ENCODE data around the gene PNPO. TPM values are rescaled to one million over a fixed set of nuclear protein-coding genes. Genes with fewer than 3 reads are reported as not detected.

The PNPO gene
- total and polyA plus RNA-seq, 4 donors, result 27.8 to 102 (median 51.3) TPM

DNA sequence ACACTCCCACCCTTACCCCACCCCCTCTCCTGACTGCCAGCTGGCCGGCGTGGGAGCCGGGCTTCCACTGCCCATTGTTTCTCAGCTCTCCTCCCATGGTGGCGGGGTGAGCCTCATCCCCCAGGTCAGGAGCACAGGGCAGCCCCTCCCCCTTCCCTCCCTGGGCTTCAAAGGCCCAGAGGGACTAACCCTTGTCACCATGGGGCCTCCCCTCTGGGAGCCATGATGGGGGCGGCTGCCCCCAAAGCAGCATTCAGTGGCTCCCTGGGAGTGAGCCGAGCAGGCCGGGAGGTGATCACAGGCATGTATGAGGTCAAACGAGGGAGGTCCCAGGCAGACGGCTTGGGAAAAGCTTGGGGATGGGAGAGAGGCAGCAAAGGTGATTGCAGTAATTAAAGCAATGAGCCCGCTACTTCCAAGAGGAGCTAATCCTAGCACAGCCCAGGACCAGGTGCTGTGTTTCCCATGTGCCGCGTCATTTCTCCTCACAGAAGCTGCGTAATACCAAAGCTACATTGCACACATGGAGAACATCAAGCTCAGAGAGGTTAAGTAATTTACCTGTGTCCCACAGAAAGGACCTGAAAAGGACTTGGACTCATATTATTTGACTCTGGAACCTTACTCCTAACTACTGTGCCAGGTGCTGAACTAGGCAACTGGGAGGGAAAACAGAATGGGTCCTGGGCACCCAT is 54.0 kb downstream of the PNPO start:
- H3K27me3 ChIP-seq (ENCODE audit: control insufficient read depth in 4 of 4, insufficient read depth in 4 of 4, low read length in 3 of 4), result no peaks in the 10 kb centered on the region
- H3K4me3 ChIP-seq (ENCODE audit: low read depth in 1 of 3, low read length in 3 of 3), result no peak overlapping the region
- no peak overlapping the region for H3K27ac ChIP-seq (ENCODE audit: low read depth in 1 of 2, low read length in 2 of 2)
- no peak for TF ChIP-seq YY1 (IDR thresholded peaks at IDR 0.05)
- TF ChIP-seq FOXA2 (IDR thresholded peaks at IDR 0.05), result no peak
- TF ChIP-seq SP1 (IDR thresholded peaks at IDR 0.05), result no peak
- TF ChIP-seq MAX (IDR thresholded peaks at IDR 0.05), result no peak
- no peak for TF ChIP-seq RXRA (IDR thresholded peaks at IDR 0.05)
- no peak for TF ChIP-seq EGR1 (IDR thresholded peaks at IDR 0.05; ENCODE audit: low read depth in 2 of 2)
- no peak for TF ChIP-seq HNF4A (conservative IDR thresholded peaks at IDR 0.05)
- TF ChIP-seq FOXA1 (IDR thresholded peaks at IDR 0.05), result no peak
- TF ChIP-seq, protein P1, sequence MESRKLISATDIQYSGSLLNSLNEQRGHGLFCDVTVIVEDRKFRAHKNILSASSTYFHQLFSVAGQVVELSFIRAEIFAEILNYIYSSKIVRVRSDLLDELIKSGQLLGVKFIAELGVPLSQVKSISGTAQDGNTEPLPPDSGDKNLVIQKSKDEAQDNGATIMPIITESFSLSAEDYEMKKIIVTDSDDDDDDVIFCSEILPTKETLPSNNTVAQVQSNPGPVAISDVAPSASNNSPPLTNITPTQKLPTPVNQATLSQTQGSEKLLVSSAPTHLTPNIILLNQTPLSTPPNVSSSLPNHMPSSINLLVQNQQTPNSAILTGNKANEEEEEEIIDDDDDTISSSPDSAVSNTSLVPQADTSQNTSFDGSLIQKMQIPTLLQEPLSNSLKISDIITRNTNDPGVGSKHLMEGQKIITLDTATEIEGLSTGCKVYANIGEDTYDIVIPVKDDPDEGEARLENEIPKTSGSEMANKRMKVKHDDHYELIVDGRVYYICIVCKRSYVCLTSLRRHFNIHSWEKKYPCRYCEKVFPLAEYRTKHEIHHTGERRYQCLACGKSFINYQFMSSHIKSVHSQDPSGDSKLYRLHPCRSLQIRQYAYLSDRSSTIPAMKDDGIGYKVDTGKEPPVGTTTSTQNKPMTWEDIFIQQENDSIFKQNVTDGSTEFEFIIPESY (IDR thresholded peaks at IDR 0.05), result no peak
- no peak for TF ChIP-seq RAD21 (IDR thresholded peaks at IDR 0.05)
- TF ChIP-seq, protein P2, sequence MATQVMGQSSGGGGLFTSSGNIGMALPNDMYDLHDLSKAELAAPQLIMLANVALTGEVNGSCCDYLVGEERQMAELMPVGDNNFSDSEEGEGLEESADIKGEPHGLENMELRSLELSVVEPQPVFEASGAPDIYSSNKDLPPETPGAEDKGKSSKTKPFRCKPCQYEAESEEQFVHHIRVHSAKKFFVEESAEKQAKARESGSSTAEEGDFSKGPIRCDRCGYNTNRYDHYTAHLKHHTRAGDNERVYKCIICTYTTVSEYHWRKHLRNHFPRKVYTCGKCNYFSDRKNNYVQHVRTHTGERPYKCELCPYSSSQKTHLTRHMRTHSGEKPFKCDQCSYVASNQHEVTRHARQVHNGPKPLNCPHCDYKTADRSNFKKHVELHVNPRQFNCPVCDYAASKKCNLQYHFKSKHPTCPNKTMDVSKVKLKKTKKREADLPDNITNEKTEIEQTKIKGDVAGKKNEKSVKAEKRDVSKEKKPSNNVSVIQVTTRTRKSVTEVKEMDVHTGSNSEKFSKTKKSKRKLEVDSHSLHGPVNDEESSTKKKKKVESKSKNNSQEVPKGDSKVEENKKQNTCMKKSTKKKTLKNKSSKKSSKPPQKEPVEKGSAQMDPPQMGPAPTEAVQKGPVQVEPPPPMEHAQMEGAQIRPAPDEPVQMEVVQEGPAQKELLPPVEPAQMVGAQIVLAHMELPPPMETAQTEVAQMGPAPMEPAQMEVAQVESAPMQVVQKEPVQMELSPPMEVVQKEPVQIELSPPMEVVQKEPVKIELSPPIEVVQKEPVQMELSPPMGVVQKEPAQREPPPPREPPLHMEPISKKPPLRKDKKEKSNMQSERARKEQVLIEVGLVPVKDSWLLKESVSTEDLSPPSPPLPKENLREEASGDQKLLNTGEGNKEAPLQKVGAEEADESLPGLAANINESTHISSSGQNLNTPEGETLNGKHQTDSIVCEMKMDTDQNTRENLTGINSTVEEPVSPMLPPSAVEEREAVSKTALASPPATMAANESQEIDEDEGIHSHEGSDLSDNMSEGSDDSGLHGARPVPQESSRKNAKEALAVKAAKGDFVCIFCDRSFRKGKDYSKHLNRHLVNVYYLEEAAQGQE (IDR thresholded peaks at IDR 0.05), result no peak
- TF ChIP-seq GABPA (IDR thresholded peaks at IDR 0.05 in 1 of 2, conservative IDR thresholded peaks at IDR 0.05 in 1 of 2), result no peak
- no peak for TF ChIP-seq TAF1 (conservative IDR thresholded peaks at IDR 0.05)
- TF ChIP-seq JUND (IDR thresholded peaks at IDR 0.05), result no peak
- no peak for TF ChIP-seq HNF4G (IDR thresholded peaks at IDR 0.05)
- TF ChIP-seq NR2F2 (IDR thresholded peaks at IDR 0.05), result no peak
- no peak for TF ChIP-seq ATF3 (IDR thresholded peaks at IDR 0.05)
- WGBS, result 90% methylated on average over 13 of the region's 13 CpGs
- no peak for DNase-seq (ENCODE audit: low spot score)
- no peaks in the 10 kb centered on the region for H3K36me3 ChIP-seq (ENCODE audit: control insufficient read depth in 4 of 4, insufficient read depth in 3 of 4, low read depth in 1 of 4, low read length in 3 of 4)
- H3K9me3 ChIP-seq (ENCODE audit: control insufficient read depth in 4 of 4, low read length in 3 of 4), result no peaks in the 10 kb centered on the region
- no peaks in the 10 kb centered on the region for H3K4me1 ChIP-seq (ENCODE audit: control insufficient read depth in 4 of 4, insufficient read depth in 4 of 4, low read length in 3 of 4)
- no peak overlapping the region for H3K9ac ChIP-seq (ENCODE audit: low read depth in 1 of 2, low read length in 2 of 2)

- no peak for DNase-seq (ENCODE audit: low spot score)
- Histone ChIP-seq H3K36me3 (ENCODE audit: control insufficient read depth in 4 of 4, insufficient read depth in 3 of 4, low read depth in 1 of 4, low read length in 3 of 4) (no peaks in the 10 kb centered on the region), H3K4me1 (ENCODE audit: control insufficient read depth in 4 of 4, insufficient read depth in 4 of 4, low read length in 3 of 4) (no peaks in the 10 kb centered on the region), H3K9ac (ENCODE audit: low read depth in 1 of 2, low read length in 2 of 2) (no peak overlapping the region), H3K9me3 (ENCODE audit: control insufficient read depth in 4 of 4, low read length in 3 of 4) (no peaks in the 10 kb centered on the region), H3K4me3 (ENCODE audit: low read depth in 1 of 3, low read length in 3 of 3) (no peak overlapping the region), H3K27ac (ENCODE audit: low read depth in 1 of 2, low read length in 2 of 2) (no peak overlapping the region), H3K27me3 (ENCODE audit: control insufficient read depth in 4 of 4, insufficient read depth in 4 of 4, low read length in 3 of 4) (no peaks in the 10 kb centered on the region)
- whole genome bisulfite sequencing, result 75% methylated on average over 9 of the region's 9 CpGs
- no peak for TF ChIP-seq HNF4A (conservative IDR thresholded peaks at IDR 0.05)
- TF ChIP-seq JUND (IDR thresholded peaks at IDR 0.05), result no peak
- no peak for TF ChIP-seq ATF3 (IDR thresholded peaks at IDR 0.05)
- TF ChIP-seq HNF4G (IDR thresholded peaks at IDR 0.05), result no peak
- no peak for TF ChIP-seq RXRA (IDR thresholded peaks at IDR 0.05)
- TF ChIP-seq, protein P3, sequence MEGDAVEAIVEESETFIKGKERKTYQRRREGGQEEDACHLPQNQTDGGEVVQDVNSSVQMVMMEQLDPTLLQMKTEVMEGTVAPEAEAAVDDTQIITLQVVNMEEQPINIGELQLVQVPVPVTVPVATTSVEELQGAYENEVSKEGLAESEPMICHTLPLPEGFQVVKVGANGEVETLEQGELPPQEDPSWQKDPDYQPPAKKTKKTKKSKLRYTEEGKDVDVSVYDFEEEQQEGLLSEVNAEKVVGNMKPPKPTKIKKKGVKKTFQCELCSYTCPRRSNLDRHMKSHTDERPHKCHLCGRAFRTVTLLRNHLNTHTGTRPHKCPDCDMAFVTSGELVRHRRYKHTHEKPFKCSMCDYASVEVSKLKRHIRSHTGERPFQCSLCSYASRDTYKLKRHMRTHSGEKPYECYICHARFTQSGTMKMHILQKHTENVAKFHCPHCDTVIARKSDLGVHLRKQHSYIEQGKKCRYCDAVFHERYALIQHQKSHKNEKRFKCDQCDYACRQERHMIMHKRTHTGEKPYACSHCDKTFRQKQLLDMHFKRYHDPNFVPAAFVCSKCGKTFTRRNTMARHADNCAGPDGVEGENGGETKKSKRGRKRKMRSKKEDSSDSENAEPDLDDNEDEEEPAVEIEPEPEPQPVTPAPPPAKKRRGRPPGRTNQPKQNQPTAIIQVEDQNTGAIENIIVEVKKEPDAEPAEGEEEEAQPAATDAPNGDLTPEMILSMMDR (IDR thresholded peaks at IDR 0.05; ENCODE audit: low read depth, low read length, missing input control), result no peak
- TF ChIP-seq EGR1 (IDR thresholded peaks at IDR 0.05; ENCODE audit: low read depth in 2 of 2), result no peak
- TF ChIP-seq, protein P1 (IDR thresholded peaks at IDR 0.05), result no peak
- no peak for TF ChIP-seq TAF1 (conservative IDR thresholded peaks at IDR 0.05)
- TF ChIP-seq SP1 (IDR thresholded peaks at IDR 0.05), result no peak
- TF ChIP-seq FOXA1 (IDR thresholded peaks at IDR 0.05), result no peak
- TF ChIP-seq NR2F2 (IDR thresholded peaks at IDR 0.05), result no peak
Observed at GRCh38 chr17:47996201-47996600, 54.8 kb downstream of the PNPO start.
